Central memory CD4-positive, alpha-beta T cell (primary cell): ENCODE results near the gene SOHLH2.

Experiments
- DNase-seq: peaks from one replicate; pipeline ENCODE4 v3.0.0; 2022

The SOHLH2 gene

DNA sequence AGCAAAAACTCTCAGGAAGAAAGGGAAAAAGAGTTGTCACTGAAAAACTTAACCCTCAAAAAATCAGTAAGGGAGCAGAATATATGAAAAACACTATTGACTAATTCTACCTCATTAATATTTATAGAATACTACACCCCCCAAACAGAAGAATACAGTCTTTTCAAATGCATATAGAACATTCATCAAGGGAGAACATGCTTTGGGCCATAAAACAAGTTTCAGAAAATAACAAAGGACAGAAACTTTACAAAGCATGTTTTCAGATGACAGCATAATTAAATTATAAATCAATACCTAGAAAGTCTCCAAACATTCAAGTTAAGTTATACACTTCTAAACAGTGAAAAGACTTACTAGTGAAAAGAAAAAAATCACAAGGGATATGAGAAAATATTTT is 30.5 kb downstream of the SOHLH2 start:
- DNase-seq: no peak

DNA sequence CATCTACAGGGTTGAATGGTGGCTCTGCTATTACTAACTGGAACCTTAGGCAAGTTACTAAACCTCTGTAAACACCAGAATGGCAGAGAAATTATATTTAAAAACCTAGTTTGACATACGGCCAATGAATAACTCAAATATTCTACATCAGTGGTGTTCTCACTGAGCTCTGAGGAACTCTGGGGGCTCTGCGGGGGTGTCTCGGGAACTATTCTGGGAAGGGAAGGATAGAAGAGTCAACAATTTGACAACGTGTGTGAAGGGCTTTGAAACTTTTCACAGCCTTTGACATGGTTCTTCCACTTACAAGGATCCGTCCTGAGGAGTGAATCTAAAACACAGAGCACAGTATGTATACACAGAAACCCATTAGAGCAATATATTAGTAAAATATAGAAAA is 38.7 kb downstream of the SOHLH2 start:
- DNase-seq: no peak

DNA sequence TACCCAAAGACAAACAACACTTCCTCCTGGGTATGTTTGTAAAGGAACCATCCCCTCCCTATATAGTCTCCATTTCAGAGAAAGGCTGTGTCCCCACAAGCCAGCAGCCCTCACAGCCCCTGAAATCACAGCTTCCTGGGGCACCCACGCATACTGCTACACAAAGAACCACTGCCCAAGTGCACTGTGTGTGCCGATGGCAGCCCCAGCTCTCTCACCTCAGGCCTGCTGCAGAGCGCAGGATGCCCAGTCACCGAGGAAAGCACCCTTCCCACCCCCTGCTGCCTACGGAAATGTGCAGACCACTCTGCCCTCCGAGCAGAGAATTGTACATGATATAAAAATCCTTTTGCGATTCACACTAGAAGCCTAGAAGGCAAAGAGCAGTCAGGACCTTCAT is 39.4 kb downstream of the SOHLH2 start:
- DNase-seq: no peak

DNA sequence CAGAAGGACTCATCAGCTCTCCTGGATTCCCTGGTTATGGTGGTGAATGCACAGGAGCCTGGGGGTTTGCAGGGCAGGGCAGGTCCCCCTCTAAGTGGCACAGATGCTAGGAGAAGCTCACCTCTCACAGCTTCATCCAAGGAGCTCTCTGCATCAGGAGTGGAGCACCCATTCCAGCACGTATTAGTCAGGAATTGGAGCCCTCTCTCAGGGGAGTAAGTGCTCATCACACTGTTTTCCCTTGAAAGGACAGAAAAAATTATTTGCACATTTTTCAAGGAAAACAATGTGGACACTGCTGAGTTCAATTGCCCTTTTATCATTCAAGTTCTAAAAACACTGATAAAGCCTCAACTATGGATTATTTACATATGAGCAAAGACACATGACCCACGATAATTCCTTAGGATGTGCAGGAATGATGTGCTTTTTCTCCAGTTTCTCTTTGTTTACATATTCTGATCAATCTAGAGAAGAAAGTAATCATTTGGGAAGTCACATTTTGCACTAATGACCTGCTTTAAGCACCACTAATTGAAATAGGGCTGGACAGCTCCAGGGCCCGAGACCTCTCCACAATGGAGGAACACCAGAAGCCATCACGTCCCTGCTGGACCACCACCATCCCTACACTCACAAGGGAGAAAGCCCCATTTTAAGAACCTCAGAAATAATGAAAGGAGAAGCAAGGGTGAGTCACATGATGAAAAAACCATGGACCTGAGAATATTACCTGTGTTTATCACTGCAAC is 40.6 kb downstream of the SOHLH2 start:
- no peak for DNase-seq

DNA sequence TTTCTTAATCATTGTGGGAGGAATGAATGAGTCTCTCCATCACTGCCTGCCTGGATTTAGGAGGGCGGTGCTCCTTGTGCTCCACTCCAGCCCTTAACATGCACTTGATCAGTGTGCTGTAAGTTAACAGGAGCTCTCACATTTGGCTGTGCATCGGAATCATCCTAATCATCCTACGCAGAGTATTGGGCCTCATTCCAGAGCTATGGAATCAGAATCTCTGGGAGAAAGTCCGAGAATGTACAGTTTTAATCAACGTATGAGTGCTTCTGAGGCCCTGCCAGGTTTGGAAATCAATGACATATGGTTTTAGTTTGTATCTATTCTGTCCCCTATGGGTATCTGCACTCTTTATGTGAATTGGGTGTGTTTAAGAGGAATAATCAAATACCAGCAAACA is 48.3 kb downstream of the SOHLH2 start:
- no peak for DNase-seq

DNA sequence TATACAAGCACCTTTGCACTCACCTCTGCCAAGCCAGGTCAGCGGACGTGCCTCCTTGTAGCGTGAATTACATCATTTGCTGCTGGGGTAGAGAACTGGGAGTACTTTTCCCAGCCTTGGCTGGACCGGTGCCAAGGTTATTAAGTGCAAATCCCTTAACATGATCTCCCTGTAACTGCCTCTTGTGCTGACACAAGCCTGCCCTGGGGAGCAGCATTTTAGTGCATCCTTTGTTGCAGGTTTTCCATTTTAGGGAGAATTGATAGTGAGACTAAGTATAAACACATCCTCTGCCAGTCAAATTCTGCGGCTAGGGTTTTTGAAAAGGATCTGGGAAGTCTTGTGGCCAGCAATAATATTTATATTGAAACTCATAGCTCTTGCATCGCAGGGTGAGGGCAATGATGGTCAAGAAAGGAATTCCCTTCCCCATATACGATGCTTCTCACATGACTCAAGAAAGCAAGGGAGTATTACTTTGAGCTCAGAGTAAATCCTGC is 50.5 kb downstream of the SOHLH2 start:
- DNase-seq: no peak

DNA sequence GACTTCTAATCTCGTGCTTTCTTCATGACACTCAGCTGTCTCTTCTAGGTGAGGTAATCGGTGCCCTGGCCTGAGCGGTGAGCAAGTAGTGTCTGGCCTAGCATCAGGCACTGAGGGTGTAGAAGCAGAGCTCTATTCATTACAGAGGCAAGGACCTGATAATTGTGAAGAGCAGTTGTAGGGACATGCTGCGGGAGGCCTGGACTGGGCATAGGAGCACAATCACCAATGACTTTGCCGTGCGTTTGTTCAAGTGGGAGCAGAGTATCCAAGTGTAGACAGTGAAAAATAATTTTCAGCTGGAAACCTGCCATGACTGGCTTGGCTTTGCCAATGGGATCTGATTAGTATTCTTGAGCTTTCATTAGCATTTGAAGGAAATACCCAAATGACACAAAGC is 51.1 kb downstream of the SOHLH2 start:
- no peak for DNase-seq

DNA sequence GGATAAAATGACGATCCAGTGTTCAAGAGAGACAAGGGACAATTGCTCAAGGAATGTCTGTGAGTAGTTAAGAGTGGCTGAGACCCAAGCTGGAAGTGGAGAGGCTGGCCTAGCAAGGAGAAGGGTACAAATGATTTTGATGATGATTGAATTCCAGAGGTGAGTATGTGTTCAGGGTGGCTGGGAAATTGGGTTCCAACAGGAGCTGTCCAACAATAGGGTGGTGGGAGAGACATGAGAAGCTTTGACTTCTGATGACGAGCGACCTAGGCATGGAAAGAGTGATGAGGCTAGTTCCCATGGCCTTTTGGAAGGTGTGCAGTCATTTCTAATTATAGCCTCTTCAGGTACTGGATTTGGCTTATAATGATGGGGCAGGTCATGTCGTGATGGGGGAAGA is 54.1 kb downstream of the SOHLH2 start:
- no peak for DNase-seq

DNA sequence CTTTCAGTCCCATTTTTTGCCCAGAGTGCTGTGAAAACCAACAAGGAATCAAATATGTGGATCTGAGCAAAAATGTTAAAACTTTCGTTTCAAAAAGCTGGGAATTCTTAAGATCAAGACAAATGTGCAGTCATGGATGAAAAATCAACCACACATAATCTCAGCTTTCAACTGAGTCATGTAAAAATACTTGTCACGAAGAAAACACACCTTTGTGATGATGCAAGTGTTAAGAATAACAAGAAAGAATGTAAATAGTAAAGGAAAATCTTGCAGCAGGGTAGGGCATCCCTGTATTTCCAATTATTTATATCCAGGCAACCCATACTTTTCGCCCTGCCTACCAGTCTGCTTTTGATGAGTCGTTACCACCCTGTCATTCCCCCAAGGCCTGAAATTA is 55.7 kb downstream of the SOHLH2 start:
- DNase-seq: no peak

DNA sequence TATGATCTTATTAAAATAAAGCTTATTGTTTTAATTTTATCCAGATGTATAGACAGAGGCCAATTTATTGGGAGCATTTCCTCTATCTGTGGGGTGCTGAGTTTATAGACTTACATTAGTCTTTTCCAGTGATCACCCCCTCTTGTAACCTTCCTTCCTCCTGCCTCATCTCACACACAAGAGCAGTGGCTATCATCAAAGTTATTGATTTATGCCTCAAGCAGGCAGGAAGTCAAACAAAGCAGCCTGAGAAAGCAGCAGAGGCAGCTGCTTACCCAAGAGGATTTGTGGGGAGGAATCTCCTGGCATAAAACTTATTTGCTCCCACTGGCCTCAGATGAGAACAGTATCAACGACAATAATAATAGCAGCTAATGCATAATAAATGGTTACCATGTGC is 56.9 kb downstream of the SOHLH2 start:
- no peak for DNase-seq

DNA sequence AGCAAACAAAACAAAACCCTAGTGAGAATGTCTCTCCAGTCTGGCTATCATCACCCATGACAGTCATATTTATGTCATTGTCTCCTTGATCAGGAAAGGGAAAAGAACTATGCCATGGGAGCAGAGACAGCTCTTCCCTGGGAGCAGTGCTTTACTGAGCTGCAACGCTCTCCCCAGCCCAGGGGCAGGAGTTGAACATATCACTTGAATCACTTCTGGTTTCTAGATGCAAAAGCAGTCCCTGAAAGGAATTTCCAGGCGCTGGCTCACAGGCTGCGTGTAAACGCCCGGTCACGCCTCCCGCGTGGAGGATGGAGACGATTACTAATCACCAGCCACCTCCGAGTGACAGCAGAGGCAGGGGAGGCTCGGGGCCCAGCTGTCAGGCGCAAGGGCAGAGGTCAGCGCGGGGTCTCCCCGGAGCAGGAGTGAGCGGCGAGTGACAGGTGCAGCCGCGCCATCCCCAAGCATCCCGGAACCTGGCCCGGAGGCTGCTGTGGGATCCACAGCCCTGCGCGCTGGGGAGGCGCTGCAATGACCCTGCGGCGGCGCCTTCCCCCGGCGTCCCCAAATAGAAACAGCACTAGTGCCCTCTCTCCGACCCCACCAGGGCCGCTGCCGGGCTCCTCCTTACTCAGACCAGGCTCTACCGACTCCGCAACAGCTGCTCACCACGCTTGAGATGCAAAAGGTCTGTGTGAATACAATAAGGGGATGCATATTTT is 59.6 kb downstream of the SOHLH2 start:
- no peak for DNase-seq

DNA sequence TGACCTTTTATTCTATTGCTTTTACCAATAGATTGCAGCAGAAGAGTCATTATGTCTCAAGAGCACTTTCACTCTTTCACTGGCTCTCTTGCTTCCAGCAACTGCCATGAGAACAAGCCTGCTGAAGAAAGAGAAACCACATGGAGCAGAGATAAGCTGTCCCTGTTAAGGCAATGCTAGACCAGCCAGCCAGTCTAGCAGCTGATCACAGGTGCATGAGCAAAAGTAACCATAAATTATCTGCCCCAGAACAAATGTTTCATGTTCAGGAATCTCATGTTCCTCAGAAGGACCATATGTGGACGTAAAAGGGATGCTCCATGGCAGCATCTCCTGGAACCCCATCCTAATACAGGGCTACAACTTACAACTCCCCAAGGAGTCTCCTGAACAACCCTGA is 62.8 kb downstream of the SOHLH2 start:
- no peak for DNase-seq

DNA sequence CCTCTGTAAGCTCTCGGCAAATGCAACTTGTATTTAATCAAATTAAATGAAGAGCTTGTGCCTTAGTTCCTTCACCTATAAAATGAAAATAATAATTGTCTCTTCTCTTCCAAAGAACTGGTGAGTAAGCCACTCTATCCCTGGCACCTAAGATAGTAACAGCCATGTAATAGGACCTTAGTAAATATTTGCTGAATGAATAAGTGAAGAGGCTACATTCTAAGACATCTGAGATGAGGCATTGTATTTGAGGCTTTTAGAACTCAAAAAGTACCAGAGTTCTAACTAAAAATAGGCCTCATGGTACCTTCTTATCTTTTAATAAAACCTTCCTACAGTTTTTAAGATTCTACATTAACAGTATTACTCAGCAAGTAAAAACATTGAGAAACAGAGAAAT is 65.9 kb downstream of the SOHLH2 start:
- no peak for DNase-seq

DNA sequence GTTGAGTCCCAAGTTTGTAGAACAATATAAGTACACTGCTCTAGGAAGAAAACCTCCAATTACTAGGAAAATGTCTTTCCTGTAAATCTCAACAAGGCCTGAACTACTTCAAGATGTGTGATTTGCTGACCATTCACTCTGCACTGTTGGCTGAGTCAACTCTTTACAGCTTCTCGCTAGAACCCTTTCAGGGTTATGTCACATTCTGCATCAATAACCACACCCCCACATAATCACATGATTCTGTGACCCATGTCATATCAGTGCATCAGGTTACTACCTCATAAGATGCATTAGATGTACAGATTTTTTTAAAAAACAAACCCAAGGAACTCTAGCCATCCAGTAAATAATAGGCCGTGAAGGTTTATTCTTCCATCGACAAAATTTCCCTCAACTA is 67.0 kb downstream of the SOHLH2 start:
- no peak for DNase-seq

DNA sequence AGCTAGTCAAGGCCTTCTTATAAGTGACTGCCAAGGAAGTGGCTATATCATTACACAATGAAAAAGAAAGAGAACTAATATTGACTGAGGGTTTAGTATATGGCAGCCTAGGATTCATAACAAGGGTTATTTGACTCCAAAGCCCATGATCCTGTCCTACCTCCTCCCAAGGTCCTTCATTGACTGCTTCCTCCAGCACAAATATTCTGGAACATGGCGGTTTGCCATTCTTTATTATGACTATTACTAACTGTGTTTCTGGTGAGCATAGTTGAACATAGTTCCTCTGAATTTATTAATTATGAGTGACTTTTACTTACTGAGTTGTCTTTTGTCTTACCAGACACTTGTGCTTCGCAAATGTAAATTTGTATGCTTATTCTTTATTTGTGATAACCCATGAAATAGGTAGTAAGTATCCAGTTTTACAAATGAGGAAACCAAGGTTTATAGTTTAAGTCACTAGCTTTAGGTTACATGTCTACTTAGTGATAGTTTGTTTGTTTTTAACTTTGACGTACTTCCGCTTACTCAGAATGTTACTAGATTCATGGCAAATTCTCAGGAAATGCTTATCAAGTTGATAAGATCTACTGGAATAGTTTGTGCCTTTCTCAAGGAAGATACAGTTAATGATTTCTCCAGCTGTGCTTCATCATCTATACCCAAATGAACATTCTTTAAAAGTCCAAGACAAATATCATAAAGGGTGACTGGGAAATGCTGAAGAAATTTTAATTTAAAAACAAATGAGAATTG is 67.7 kb downstream of the SOHLH2 start:
- no peak for DNase-seq

DNA sequence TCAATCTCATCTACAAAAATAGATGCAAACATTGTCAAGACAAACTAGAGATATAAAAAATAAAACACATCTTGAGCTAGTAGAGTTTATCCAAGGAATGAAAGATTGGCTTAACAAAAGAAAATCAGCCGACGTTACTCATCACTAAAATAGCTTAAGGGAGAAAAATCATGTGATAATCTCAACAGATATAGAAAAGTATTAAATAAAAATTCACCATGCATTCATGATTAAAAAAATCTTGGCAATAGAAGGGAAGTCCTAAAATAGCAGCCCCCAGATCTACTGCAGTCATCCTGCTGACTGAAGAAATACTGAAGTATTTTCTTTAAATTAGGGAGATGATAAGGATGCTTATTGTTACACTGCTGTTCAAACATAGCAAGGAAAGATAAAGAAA is 70.6 kb downstream of the SOHLH2 start:
- no peak for DNase-seq

DNA sequence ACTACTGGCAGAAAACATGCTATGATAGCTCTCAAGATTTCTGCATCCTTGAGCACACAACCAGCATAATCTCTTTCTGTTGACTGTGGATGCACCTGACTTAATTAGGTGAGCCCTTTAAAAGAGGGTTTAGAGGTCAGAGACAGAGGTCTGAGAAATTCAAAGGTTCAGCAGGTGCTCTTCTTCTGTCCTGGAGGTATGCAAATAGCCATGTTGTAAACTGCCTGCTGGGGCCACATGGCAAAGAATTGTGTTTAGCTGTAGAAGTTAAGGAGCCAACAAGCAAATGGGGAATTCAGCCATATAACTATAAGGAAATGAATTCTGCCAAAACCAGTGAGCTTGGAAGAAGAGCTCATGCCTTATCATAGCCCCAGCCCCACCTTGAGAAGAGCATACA is 71.6 kb downstream of the SOHLH2 start:
- DNase-seq: no peak

DNA sequence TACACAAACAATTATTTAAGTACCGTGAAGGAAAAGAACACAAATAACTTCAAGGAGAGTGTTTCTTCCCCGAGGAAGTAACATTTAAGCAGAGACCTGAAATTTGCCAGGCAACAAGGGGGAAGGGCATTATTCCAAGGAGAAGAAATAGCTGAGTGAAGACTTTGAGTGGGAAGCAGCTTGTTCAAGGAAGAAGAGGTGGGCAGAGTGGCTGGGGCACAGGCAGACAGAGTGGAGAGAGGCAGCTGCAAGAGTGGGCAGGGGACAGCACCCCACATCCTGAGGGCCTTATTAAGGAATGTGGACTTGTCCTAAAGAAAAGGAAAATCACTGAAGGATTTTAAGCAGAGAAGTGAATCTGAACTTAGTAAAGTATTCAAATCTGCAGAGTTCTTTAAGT is 78.5 kb downstream of the SOHLH2 start:
- DNase-seq: no peak

DNA sequence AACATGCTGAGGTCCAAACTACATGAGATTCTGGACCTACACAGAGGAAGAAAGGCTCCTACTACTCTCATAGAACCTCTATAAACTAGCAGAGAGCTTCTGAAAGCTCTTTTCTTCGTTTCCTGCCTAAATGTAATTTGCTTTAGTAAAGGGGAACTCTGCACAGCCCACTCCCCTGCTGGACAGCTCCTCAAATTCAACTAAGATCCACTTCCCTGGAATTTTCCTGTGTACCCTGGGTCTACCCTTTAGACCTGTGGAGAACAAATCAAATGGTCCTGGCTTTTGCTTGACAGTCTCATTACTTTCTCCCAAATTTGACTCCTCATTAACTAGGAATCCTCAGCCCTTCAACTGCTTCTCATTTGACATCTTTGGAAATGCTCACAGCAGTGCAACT is 79.7 kb downstream of the SOHLH2 start:
- DNase-seq: no peak

DNA sequence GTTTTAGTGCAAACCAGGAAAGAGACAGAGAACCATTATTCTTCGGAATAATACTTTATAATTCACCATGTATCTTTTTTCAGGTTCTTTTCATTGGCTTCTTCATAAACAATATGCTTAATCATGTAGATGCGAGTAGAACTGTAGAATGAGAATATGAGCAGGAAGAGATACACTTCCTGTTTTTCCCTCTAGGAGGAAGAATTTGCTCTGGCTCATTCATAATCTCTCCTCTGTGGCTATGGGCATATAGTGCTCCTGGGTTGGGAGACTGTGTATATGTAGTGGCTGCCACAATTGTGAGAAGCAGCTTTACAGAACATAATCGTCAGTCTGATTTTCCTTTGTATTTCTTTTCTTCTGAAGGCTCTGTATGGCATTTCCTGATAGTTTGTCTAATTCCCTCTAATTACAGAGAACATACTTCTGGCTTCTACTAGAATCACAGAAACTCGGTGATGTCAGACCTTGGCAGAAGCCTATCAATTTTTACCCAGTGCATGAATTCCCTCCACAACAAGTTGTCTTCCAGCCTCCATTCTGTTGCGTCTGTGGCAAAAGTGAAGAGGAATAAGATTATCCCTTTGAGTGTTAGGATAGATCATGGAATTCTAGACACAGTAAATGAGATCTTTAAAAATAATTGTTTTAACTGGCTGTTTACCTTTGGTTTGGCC is 80.3 kb downstream of the SOHLH2 start:
- no peak for DNase-seq

DNA sequence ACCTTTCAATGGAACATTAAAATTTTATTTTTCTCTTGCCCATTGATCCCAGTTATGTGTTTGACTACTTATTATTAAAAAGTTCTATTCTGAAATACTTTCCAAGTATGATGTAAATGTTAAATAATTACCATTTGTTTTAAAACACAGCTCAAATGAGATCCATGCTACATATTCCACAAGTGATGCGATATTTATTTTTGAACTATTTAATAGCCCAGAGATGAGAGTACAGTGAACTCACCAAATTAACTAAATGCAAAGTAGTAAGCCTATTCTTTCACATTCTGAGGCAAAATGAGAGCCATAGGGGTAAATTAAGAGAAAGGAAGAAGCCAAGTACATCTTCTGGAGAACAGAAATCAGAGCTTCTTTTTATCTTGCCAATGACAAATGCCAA is 82.0 kb downstream of the SOHLH2 start:
- no peak for DNase-seq

DNA sequence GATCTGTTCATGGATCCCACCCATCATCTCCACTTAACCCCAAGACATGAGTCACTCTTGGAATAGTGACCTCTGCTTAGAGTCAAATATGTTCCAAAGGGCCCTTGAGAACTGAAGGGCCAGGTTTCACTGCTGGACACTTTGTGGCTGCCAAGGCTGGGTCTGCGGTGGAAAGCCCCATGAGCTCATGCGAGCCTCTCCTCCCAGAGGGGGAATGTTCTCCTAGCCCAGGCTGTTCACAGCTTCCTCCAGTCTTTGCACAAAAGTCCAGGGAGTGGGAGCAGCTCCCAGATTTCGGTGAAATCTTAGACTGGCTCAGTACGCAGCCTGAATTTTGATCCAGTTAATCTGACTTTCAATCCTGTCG is 82.4 kb downstream of the SOHLH2 start:
- DNase-seq: no peak

DNA sequence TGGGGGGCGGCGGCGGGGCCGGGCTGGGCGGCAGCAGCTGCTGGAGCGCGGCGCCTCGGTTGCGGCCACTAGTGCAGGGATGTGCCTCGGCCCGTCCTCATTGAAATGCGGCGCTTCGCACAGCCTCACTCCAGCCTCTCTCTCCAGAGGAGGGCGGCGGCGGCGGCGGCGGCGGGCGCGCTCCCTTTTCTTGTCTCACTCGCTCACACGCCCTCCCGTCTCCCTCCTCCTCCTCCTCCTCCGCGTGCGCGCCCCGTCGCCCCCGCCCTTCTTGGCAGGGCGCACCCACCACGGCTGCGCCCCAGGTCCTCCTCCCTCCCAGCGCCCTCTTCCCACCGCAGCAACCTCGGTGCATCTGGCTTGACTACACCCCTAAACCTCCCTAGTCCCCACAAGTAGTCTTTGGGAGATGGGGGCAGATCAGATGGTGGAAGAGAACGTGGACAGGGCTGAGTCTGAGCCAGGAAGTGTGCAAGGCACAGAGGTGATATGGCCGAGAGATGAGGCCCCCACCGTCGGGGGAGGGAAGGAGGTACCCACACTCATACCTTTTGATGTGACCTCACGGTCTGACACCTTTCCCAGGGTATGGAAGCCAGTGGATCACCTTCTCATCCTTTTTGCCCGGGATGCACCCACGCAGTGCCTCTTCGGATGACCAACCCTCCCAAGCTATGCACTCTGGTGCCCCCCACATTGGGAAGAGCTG is 83.0 kb downstream of the SOHLH2 start, which contains the start of gene DCLK1:
DCLK1 (minus strand) TSS at position 161 of the 709 bp plus-strand sequence.
- no peak for DNase-seq
